ENCODE results near the gene MYRFL. TPM values are rescaled to one million over a fixed set of nuclear protein-coding genes. Genes with fewer than 3 reads are reported as not detected.

The MYRFL gene
- total RNA-seq, 1 donor from 2014 or later: 0.14 TPM

GRCh38 chr12:69913526-69913925 is 88.5 kb downstream of the MYRFL start:
- TF ChIP-seq CTCF (IDR thresholded peaks at IDR 0.05; ENCODE audit: borderline replicate concordance): no peak
- no peaks in the 10 kb centered on the region for H3K4me1 ChIP-seq
- intact Hi-C loops (cut with micrococcal nuclease): no loop called here

GRCh38 chr12:69915964-69916363 is 90.9 kb downstream of the MYRFL start:
- DNase-seq: no peak
- Histone ChIP-seq H3K4me1 (no peaks in the 10 kb centered on the region), H3K4me3 (no peak overlapping the region), H3K27ac (replicated peaks) (peak overlapping the region; percentile 59), H3K27me3 (ENCODE audit: low read depth) (no peaks in the 10 kb centered on the region), H3K9me3 (replicated peaks) (no peaks in the 10 kb centered on the region), H3K36me3 (no peaks in the 10 kb centered on the region)
- no peak for TF ChIP-seq CTCF (IDR thresholded peaks at IDR 0.05; ENCODE audit: borderline replicate concordance)
- intact Hi-C loops (cut with micrococcal nuclease): no loop called here

More at GRCh38 chr12:69913526-69913925, 88.5 kb downstream of the MYRFL start:
- Histone ChIP-seq H3K36me3 (no peaks in the 10 kb centered on the region), H3K27me3 (ENCODE audit: low read depth) (no peaks in the 10 kb centered on the region), H3K9me3 (replicated peaks) (no peaks in the 10 kb centered on the region), H3K4me3 (no peak overlapping the region), H3K27ac (replicated peaks) (no peak overlapping the region)
- DNase-seq: no peak

GRCh38 chr12:69916544-69917235 is 91.7 kb downstream of the MYRFL start:
- Histone ChIP-seq H3K4me3 (no peak overlapping the region), H3K27ac (replicated peaks) (peak overlapping the region; percentile 59), H3K27me3 (ENCODE audit: low read depth) (no peaks in the 10 kb centered on the region), H3K36me3 (no peaks in the 10 kb centered on the region), H3K9me3 (replicated peaks) (no peaks in the 10 kb centered on the region), H3K4me1 (no peaks in the 10 kb centered on the region)
- no peak for DNase-seq
- no peak for TF ChIP-seq CTCF (IDR thresholded peaks at IDR 0.05; ENCODE audit: borderline replicate concordance)
- intact Hi-C loops (cut with micrococcal nuclease): no loop called here

GRCh38 chr12:69918287-69918686 is 93.3 kb downstream of the MYRFL start:
- H3K27me3 ChIP-seq (ENCODE audit: low read depth): no peaks in the 10 kb centered on the region
- H3K4me1 ChIP-seq: no peaks in the 10 kb centered on the region
- no peak for TF ChIP-seq CTCF (IDR thresholded peaks at IDR 0.05; ENCODE audit: borderline replicate concordance)
- H3K27ac ChIP-seq (replicated peaks): no peak overlapping the region
- no peaks in the 10 kb centered on the region for H3K9me3 ChIP-seq (replicated peaks)
- intact Hi-C loops (cut with micrococcal nuclease): no loop called here
- H3K4me3 ChIP-seq: no peak overlapping the region
- no peak for DNase-seq
- H3K36me3 ChIP-seq: no peaks in the 10 kb centered on the region

- intact Hi-C loops (cut with micrococcal nuclease): no loop called here
- Histone ChIP-seq H3K36me3 (no peaks in the 10 kb centered on the region), H3K4me3 (no peak overlapping the region), H3K9me3 (replicated peaks) (no peaks in the 10 kb centered on the region), H3K27ac (replicated peaks) (no peak overlapping the region), H3K4me1 (no peaks in the 10 kb centered on the region), H3K27me3 (ENCODE audit: low read depth) (no peaks in the 10 kb centered on the region)
- no peak for TF ChIP-seq CTCF (IDR thresholded peaks at IDR 0.05; ENCODE audit: borderline replicate concordance)
- DNase-seq: no peak
Measured at GRCh38 chr12:69919495-69919894, 94.5 kb downstream of the MYRFL start.

Data from left ventricle myocardium inferior (tissue), 1 donor.